HEK293 (cell line): Measurements from ENCODE around the gene ASPDH.

Source experiments
- CTCF ChIA-PET: fragments of 350-600 bp; formaldehyde crosslinking; extraction: SDS; loops from one replicate; lab custom pipeline; 2021; ENCODE audit warnings: antibody characterized with exemption; lab: Yijun Ruan, JAX
- POLR2A ChIA-PET: fragments of 300-600 bp; formaldehyde crosslinking; extraction: SDS; loops from one replicate; lab custom pipeline; 2020; ENCODE audit warnings: antibody characterized with exemption, inconsistent platforms; lab: Yijun Ruan, JAX
- H3K27ac ChIP-seq: fragments of 200-500 bp; sonication (Bioruptor generic); 2 replicates; pipeline ENCODE4 v1.5.1; 2014; ENCODE audit warnings: low read depth, low read length, control low read depth, inconsistent platforms; ENCODE audit errors: extremely low read depth
- H3K36me3 ChIP-seq, 2 experiments: fragments of 200-500 bp in 1 of 2; sonication (Bioruptor generic) in 1 of 2; 1 replicate in 1 of 2; 2 replicates in 1 of 2; pipeline ENCODE4 v1.5.1; 2014 to 2017; ENCODE audit warnings: inconsistent platforms in 2 of 2, low read length in 2 of 2; ENCODE audit not compliant: control insufficient read depth in 2 of 2, insufficient read depth in 1 of 2
- H3K4me1 ChIP-seq: fragments of 200-500 bp; sonication (Bioruptor generic); 2 replicates; pipeline ENCODE4 v1.5.1; 2014; ENCODE audit warnings: mild to moderate bottlenecking, low read length, inconsistent platforms; ENCODE audit not compliant: control insufficient read depth, insufficient read depth
- H3K4me3 ChIP-seq: 2 replicates; pipeline ENCODE4 v1.5.1; 2011; ENCODE audit warnings: low read depth, mild to moderate bottlenecking, control low read depth, low read length, moderate library complexity
- H3K9me3 ChIP-seq: fragments of 200-500 bp; sonication (Bioruptor generic); 2 replicates; pipeline ENCODE4 v1.5.1; 2014; ENCODE audit warnings: low read depth, low read length, inconsistent platforms; ENCODE audit not compliant: control insufficient read depth, insufficient read depth
- GFI1B ChIP-seq: fragments of 450-650 bp; formaldehyde crosslinking; IDR thresholded peaks from 2 replicates; pipeline ENCODE4 v1.5.1; 2016; ENCODE audit warnings: missing biosample characterization, missing genetic modification characterization
- GLIS2 ChIP-seq: fragments of 450-650 bp; formaldehyde crosslinking; IDR thresholded peaks from 2 replicates; pipeline ENCODE4 v1.5.1; 2016; ENCODE audit warnings: missing biosample characterization, missing genetic modification characterization
- HOXC10 ChIP-seq: sonication (generic); formaldehyde crosslinking; IDR thresholded peaks from 2 replicates; pipeline ENCODE4 v1.8.1; 2023; ENCODE audit warnings: mild to moderate bottlenecking, missing genetic modification reagents
- HOXD13 ChIP-seq: sonication (generic); formaldehyde crosslinking; IDR thresholded peaks from 2 replicates; pipeline ENCODE4 v1.8.0; 2022; ENCODE audit warnings: missing genetic modification reagents, borderline replicate concordance
- KLF8 ChIP-seq: fragments of 450-650 bp; formaldehyde crosslinking; IDR thresholded peaks from 2 replicates; pipeline ENCODE4 v1.5.1; 2016; ENCODE audit warnings: missing biosample characterization, missing genetic modification characterization
- REPIN1 ChIP-seq: fragments of 450-650 bp; formaldehyde crosslinking; IDR thresholded peaks from 2 replicates; pipeline ENCODE4 v1.5.1; 2017; ENCODE audit warnings: missing biosample characterization, missing genetic modification characterization, low read depth
- YY2 ChIP-seq: fragments of 450-650 bp; formaldehyde crosslinking; IDR thresholded peaks from 2 replicates; pipeline ENCODE4 v1.5.1; 2016; ENCODE audit warnings: missing biosample characterization, missing genetic modification characterization
- ZEB2 ChIP-seq: fragments of 450-650 bp; formaldehyde crosslinking; IDR thresholded peaks from 2 replicates; pipeline ENCODE4 v1.5.1; 2016; ENCODE audit warnings: missing biosample characterization, missing genetic modification characterization
- ZFHX2 ChIP-seq: fragments of 450-650 bp; formaldehyde crosslinking; conservative IDR thresholded peaks from 2 replicates; pipeline ENCODE4 v1.5.1; 2016; ENCODE audit warnings: missing biosample characterization, missing genetic modification characterization
- ZNF114 ChIP-seq: fragments of 450-650 bp; formaldehyde crosslinking; IDR thresholded peaks from 2 replicates; pipeline ENCODE4 v1.5.0; 2017; ENCODE audit warnings: missing biosample characterization, missing genetic modification characterization
- ZNF169 ChIP-seq: fragments of 450-650 bp; formaldehyde crosslinking; IDR thresholded peaks from 2 replicates; pipeline ENCODE4 v1.5.1; 2016; ENCODE audit warnings: missing biosample characterization, missing genetic modification characterization
- ZNF174 ChIP-seq: fragments of 450-650 bp; formaldehyde crosslinking; IDR thresholded peaks from 2 replicates; pipeline ENCODE4 v1.5.0; 2017; ENCODE audit warnings: missing biosample characterization, mild to moderate bottlenecking, missing genetic modification characterization
- ZNF223 ChIP-seq: fragments of 450-650 bp; formaldehyde crosslinking; IDR thresholded peaks from 2 replicates; pipeline ENCODE4 v1.5.1; 2016; ENCODE audit warnings: missing biosample characterization, missing genetic modification characterization
- ZNF248 ChIP-seq: fragments of 450-650 bp; formaldehyde crosslinking; IDR thresholded peaks from 2 replicates; pipeline ENCODE4 v1.5.1; 2017; ENCODE audit warnings: missing biosample characterization, missing genetic modification characterization
- ZNF266 ChIP-seq: fragments of 450-650 bp; formaldehyde crosslinking; IDR thresholded peaks from 2 replicates; pipeline ENCODE4 v1.5.1; 2016; ENCODE audit warnings: missing biosample characterization, missing genetic modification characterization, low read depth
- ZNF391 ChIP-seq: fragments of 450-650 bp; formaldehyde crosslinking; IDR thresholded peaks from 2 replicates; pipeline ENCODE4 v1.5.1; 2016; ENCODE audit warnings: low read depth, missing biosample characterization, missing genetic modification characterization, borderline replicate concordance
- ZNF521 ChIP-seq: fragments of 450-650 bp; formaldehyde crosslinking; IDR thresholded peaks from 2 replicates; pipeline ENCODE4 v1.5.1; 2017; ENCODE audit warnings: missing biosample characterization, mild to moderate bottlenecking, missing genetic modification characterization
- ZNF548 ChIP-seq: fragments of 450-650 bp; formaldehyde crosslinking; IDR thresholded peaks from 2 replicates; pipeline ENCODE4 v1.5.1; 2016; ENCODE audit warnings: missing biosample characterization, missing genetic modification characterization
- ZNF549 ChIP-seq: fragments of 450-650 bp; IDR thresholded peaks from 2 replicates; pipeline ENCODE4 v1.5.1; 2018; ENCODE audit warnings: missing biosample characterization, missing genetic modification characterization, mild to moderate bottlenecking, inconsistent platforms, moderate library complexity
- ZNF585B ChIP-seq: fragments of 450-650 bp; formaldehyde crosslinking; IDR thresholded peaks from 2 replicates; pipeline ENCODE4 v1.5.1; 2016; ENCODE audit warnings: missing biosample characterization, missing genetic modification characterization
- ZNF707 ChIP-seq: fragments of 450-650 bp; formaldehyde crosslinking; IDR thresholded peaks from 2 replicates; pipeline ENCODE4 v1.5.1; 2016; ENCODE audit warnings: missing biosample characterization, missing genetic modification characterization
- ZNF747 ChIP-seq: fragments of 450-650 bp; formaldehyde crosslinking; IDR thresholded peaks from 2 replicates; pipeline ENCODE4 v1.5.1; 2016; ENCODE audit warnings: missing biosample characterization, missing genetic modification characterization
- ZNF76 ChIP-seq: fragments of 450-650 bp; formaldehyde crosslinking; IDR thresholded peaks from 2 replicates; pipeline ENCODE4; 2016; ENCODE audit warnings: low read depth, missing biosample characterization, missing genetic modification characterization, borderline replicate concordance
- ZNF792 ChIP-seq: fragments of 450-650 bp; formaldehyde crosslinking; IDR thresholded peaks from 2 replicates; pipeline ENCODE4 v1.5.1; 2016; ENCODE audit warnings: missing biosample characterization, missing genetic modification characterization
- ZNF830 ChIP-seq: fragments of 450-650 bp; IDR thresholded peaks from 2 replicates; pipeline ENCODE4 v1.5.0; 2018; ENCODE audit warnings: missing biosample characterization, missing genetic modification characterization, low read depth, mild to moderate bottlenecking, moderate library complexity
- ZSCAN30 ChIP-seq: fragments of 450-650 bp; IDR thresholded peaks from 2 replicates; pipeline ENCODE4 v1.5.1; 2018; ENCODE audit warnings: missing biosample characterization, mild to moderate bottlenecking, missing genetic modification characterization, moderate library complexity
- TF ChIP-seq, protein P1 (sequence below): fragments of 450-650 bp; IDR thresholded peaks from 2 replicates; pipeline ENCODE4 v1.5.1; 2018; ENCODE audit warnings: missing biosample characterization, mild to moderate bottlenecking, missing genetic modification characterization
- TF ChIP-seq, protein P2 (sequence below): fragments of 450-650 bp; formaldehyde crosslinking; IDR thresholded peaks from 2 replicates; pipeline ENCODE4 v1.5.1; 2016; ENCODE audit warnings: missing biosample characterization, missing genetic modification characterization
- TF ChIP-seq, protein P3 (sequence below): fragments of 450-650 bp; formaldehyde crosslinking; IDR thresholded peaks from 2 replicates; pipeline ENCODE4 v1.5.1; 2017; ENCODE audit warnings: missing biosample characterization, missing genetic modification characterization
- TF ChIP-seq, protein P4 (sequence below): fragments of 450-650 bp; formaldehyde crosslinking; IDR thresholded peaks from 2 replicates; pipeline ENCODE4 v1.5.0; 2017; ENCODE audit warnings: missing biosample characterization, missing genetic modification characterization, borderline replicate concordance

Gene ASPDH

DNA sequence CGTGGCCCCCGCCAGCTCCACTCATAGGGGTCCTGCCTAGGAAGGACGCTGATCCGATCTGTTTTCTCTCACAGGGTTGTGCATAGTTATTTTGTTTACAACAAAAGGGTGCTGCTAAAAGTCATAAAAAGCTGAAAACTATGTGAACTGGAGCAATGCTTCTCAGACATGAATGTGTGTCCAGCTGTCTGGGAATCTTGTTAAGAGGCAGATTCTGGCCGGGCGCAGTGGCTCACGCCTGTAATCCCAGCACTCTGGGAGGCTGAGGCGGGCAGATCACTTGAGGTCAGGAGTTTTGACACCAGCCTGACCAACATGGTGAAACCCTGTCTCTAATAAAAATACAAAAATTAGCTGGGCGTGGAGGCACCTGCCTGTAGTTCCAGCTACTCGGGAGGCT lies 45.9 kb upstream of the ASPDH start:
- CTCF ChIA-PET, result interaction anchor here (0.6 to 12.9 kb wide), 11 partner anchors 10 to 250 kb away, joined by 3 to 210 read pairs (median 3); no protein-coding TSS in a partner anchor
- POLR2A ChIA-PET, result interaction anchor here (0.5 kb wide), 1 partner anchor 101 kb away, joined by 3 read pairs; no protein-coding TSS in a partner anchor
- H3K9me3 ChIP-seq, result no peaks in the 10 kb centered on the region
- no peaks in the 10 kb centered on the region; a peak in 1 of 3 replicates for H3K36me3 ChIP-seq
- peaks cover 4% of the 10 kb centered on the region; the same call in 1 of the 2 replicates for H3K4me1 ChIP-seq
- TF ChIP-seq ZNF548 (tag by site-specific recombination) (no peak), ZNF248 (tag by site-specific recombination) (no peak), ZSCAN30 (tag by site-specific recombination) (no peak), ZNF521 (tag by site-specific recombination) (no peak), HOXC10 (CRISPR knock-in tag) (no peak), ZNF549 (tag by site-specific recombination) (no peak), ZNF792 (tag by site-specific recombination) (no peak), ZFHX2 (tag by site-specific recombination) (no peak), ZNF266 (tag by site-specific recombination) (no peak), ZNF223 (tag by site-specific recombination) (no peak), ZNF114 (tag by site-specific recombination) (no peak), REPIN1 (tag by site-specific recombination) (no peak), ZNF76 (tag by site-specific recombination) (no peak), KLF8 (no peak), ZNF747 (no peak), ZEB2 (tag by site-specific recombination) (no peak), GFI1B (tag by site-specific recombination) (no peak)
- TF ChIP-seq, protein P1, sequence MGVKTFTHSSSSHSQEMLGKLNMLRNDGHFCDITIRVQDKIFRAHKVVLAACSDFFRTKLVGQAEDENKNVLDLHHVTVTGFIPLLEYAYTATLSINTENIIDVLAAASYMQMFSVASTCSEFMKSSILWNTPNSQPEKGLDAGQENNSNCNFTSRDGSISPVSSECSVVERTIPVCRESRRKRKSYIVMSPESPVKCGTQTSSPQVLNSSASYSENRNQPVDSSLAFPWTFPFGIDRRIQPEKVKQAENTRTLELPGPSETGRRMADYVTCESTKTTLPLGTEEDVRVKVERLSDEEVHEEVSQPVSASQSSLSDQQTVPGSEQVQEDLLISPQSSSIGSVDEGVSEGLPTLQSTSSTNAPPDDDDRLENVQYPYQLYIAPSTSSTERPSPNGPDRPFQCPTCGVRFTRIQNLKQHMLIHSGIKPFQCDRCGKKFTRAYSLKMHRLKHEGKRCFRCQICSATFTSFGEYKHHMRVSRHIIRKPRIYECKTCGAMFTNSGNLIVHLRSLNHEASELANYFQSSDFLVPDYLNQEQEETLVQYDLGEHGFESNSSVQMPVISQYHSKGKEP, result no peak
- TF ChIP-seq, all 188 proteins: peak for 0
- Histone ChIP-seq H3K4me3 (no peak overlapping the region), H3K27ac (no peak overlapping the region)

DNA sequence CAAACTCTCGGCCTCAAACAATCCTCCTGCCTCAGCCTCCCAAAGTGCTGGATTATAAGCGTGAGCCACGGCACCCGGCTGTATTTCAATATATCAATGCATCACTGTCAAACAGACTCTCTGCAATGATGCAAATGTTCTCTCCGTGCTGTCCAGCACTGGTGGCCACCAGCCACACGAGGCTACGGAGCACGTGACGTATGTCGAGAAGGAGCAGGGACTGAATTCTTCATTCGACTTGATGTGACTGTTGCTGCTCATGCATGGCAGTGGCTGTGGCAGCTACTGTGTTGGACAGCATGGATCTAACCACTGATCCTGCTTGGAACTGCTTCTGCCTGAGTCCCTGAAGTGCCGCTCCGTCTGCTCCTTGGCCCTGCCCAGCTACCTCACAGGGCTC lies 44.7 kb upstream of the ASPDH start:
- no peak overlapping the region for H3K27ac ChIP-seq
- ChIA-PET POLR2A (no interaction called here), CTCF (interaction anchor here (1.3 to 12.9 kb wide), 3 partner anchors 21 to 364 kb away, joined by 4 to 210 read pairs (median 15); no protein-coding TSS in a partner anchor)
- H3K4me1 ChIP-seq, result peaks cover 4% of the 10 kb centered on the region; the same call in 1 of the 2 replicates
- H3K36me3 ChIP-seq, result no peaks in the 10 kb centered on the region; a peak in 1 of 3 replicates
- no peaks in the 10 kb centered on the region for H3K9me3 ChIP-seq
- H3K4me3 ChIP-seq, result no peak overlapping the region
- TF ChIP-seq ZNF585B, result no peak
- no peak for TF ChIP-seq YY2 (tag by site-specific recombination)
- TF ChIP-seq, protein P2, sequence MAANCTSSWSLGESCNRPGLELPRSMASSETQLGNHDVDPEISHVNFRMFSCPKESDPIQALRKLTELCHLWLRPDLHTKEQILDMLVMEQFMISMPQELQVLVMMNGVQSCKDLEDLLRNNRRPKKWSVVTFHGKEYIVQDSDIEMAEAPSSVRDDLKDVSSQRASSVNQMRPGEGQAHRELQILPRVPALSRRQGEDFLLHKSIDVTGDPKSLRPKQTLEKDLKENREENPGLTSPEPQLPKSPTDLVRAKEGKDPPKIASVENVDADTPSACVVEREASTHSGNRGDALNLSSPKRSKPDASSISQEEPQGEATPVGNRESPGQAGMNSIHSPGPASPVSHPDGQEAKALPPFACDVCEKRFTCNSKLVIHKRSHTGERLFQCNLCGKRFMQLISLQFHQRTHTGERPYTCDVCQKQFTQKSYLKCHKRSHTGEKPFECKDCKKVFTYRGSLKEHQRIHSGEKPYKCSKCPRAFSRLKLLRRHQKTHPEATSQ (tag by site-specific recombination), result no peak
- TF ChIP-seq HOXD13 (CRISPR knock-in tag), result no peak
- TF ChIP-seq, protein P3, sequence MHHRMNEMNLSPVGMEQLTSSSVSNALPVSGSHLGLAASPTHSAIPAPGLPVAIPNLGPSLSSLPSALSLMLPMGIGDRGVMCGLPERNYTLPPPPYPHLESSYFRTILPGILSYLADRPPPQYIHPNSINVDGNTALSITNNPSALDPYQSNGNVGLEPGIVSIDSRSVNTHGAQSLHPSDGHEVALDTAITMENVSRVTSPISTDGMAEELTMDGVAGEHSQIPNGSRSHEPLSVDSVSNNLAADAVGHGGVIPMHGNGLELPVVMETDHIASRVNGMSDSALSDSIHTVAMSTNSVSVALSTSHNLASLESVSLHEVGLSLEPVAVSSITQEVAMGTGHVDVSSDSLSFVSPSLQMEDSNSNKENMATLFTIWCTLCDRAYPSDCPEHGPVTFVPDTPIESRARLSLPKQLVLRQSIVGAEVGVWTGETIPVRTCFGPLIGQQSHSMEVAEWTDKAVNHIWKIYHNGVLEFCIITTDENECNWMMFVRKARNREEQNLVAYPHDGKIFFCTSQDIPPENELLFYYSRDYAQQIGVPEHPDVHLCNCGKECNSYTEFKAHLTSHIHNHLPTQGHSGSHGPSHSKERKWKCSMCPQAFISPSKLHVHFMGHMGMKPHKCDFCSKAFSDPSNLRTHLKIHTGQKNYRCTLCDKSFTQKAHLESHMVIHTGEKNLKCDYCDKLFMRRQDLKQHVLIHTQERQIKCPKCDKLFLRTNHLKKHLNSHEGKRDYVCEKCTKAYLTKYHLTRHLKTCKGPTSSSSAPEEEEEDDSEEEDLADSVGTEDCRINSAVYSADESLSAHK, result no peak
- TF ChIP-seq ZNF174 (tag by site-specific recombination), result no peak
- no peak for TF ChIP-seq ZNF707 (tag by site-specific recombination)
- TF ChIP-seq, protein P4, sequence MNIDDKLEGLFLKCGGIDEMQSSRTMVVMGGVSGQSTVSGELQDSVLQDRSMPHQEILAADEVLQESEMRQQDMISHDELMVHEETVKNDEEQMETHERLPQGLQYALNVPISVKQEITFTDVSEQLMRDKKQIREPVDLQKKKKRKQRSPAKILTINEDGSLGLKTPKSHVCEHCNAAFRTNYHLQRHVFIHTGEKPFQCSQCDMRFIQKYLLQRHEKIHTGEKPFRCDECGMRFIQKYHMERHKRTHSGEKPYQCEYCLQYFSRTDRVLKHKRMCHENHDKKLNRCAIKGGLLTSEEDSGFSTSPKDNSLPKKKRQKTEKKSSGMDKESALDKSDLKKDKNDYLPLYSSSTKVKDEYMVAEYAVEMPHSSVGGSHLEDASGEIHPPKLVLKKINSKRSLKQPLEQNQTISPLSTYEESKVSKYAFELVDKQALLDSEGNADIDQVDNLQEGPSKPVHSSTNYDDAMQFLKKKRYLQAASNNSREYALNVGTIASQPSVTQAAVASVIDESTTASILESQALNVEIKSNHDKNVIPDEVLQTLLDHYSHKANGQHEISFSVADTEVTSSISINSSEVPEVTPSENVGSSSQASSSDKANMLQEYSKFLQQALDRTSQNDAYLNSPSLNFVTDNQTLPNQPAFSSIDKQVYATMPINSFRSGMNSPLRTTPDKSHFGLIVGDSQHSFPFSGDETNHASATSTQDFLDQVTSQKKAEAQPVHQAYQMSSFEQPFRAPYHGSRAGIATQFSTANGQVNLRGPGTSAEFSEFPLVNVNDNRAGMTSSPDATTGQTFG (tag by site-specific recombination), result no peak
- no peak for TF ChIP-seq ZNF521 (tag by site-specific recombination)
- TF ChIP-seq GLIS2 (tag by site-specific recombination), result no peak
- no peak for TF ChIP-seq ZNF391 (tag by site-specific recombination)
- no peak for TF ChIP-seq ZNF830 (tag by site-specific recombination)
- no peak for TF ChIP-seq ZNF169 (tag by site-specific recombination)
